ENCODE results near the gene TBC1D7. TPM values are rescaled to one million over a fixed set of nuclear protein-coding genes. Genes with fewer than 3 reads are reported as not detected.

TBC1D7 gene
- polyA plus RNA-seq, 1 of the 3 experiments (the other 2 are of a cell fraction) = 25.2 TPM

- H3K4me1 ChIP-seq (ENCODE audit: control insufficient read depth in 1 of 2, insufficient read depth in 2 of 2, low read depth in 1 of 2, low read length in 1 of 2) = no peaks in the 10 kb centered on the region; a peak in 1 of 4 replicates
- POLR2A ChIA-PET = no interaction called here
- 85% methylated on average over 3 of the region's 6 CpGs for WGBS (ENCODE audit: low lambda C conversion rate)
- CTCF ChIA-PET = no interaction called here
- H3K9ac ChIP-seq = no peak overlapping the region
- H3K4me2 ChIP-seq = no peak overlapping the region
- no peaks in the 10 kb centered on the region for H3K79me2 ChIP-seq (ENCODE audit: insufficient read depth)
- no peaks in the 10 kb centered on the region for H3K27me3 ChIP-seq (ENCODE audit: insufficient read depth)
- H3F3A ChIP-seq (replicated peaks; ENCODE audit: insufficient read depth) = no peaks in the 10 kb centered on the region
- H4K20me1 ChIP-seq (ENCODE audit: insufficient read depth) = no peaks in the 10 kb centered on the region
- no peak overlapping the region for H3K27ac ChIP-seq (ENCODE audit: low read depth in 2 of 2, low read length in 1 of 2)
- no peaks in the 10 kb centered on the region for H3K9me3 ChIP-seq
- no peak for TF ChIP-seq CTCF (IDR thresholded peaks at IDR 0.05)
- TF ChIP-seq RXRA (IDR thresholded peaks at IDR 0.05; ENCODE audit: borderline replicate concordance, low read depth) = no peak
- no peak for TF ChIP-seq EP300 (IDR thresholded peaks at IDR 0.05; ENCODE audit: borderline replicate concordance in 1 of 2, low read depth in 1 of 2, low read length in 1 of 2)
- no peak for TF ChIP-seq FOXJ3 (CRISPR knock-in tag; IDR thresholded peaks at IDR 0.05)
- no peak for TF ChIP-seq MEF2A (IDR thresholded peaks at IDR 0.05; ENCODE audit: borderline replicate concordance, low read depth)
- TF ChIP-seq GATA2 (CRISPR knock-in tag; IDR thresholded peaks at IDR 0.05) = no peak
- TF ChIP-seq FOSL2 (IDR thresholded peaks at IDR 0.05; ENCODE audit: borderline replicate concordance, low read depth) = no peak
- no peak for TF ChIP-seq GABPA (IDR thresholded peaks at IDR 0.05; ENCODE audit: low read depth)
- no peak for TF ChIP-seq TEAD4 (IDR thresholded peaks at IDR 0.05; ENCODE audit: borderline replicate concordance, insufficient read depth)
- no peak for TF ChIP-seq FOXM1 (IDR thresholded peaks at IDR 0.05; ENCODE audit: low read depth)
- TF ChIP-seq SMC3 (IDR thresholded peaks at IDR 0.05; ENCODE audit: low read depth, low read length) = no peak
- no peak for TF ChIP-seq NRF1 (IDR thresholded peaks at IDR 0.05; ENCODE audit: low read depth, low read length)
- TF ChIP-seq ELF1 (IDR thresholded peaks at IDR 0.05) = no peak
- no peak for TF ChIP-seq RAD21 (IDR thresholded peaks at IDR 0.05; ENCODE audit: low read length)
- TF ChIP-seq CHD2 (IDR thresholded peaks at IDR 0.05; ENCODE audit: low read length, partially characterized antibody) = no peak
- TF ChIP-seq USF1 (IDR thresholded peaks at IDR 0.05; ENCODE audit: borderline replicate concordance, low read depth) = no peak
- TF ChIP-seq IRF3 (IDR thresholded peaks at IDR 0.05; ENCODE audit: low read depth, low read length) = no peak
- TF ChIP-seq ZBTB33 (IDR thresholded peaks at IDR 0.05; ENCODE audit: borderline replicate concordance, low read depth) = no peak
- no peak for TF ChIP-seq PBX3 (IDR thresholded peaks at IDR 0.05)
- TF ChIP-seq MAX (IDR thresholded peaks at IDR 0.05; ENCODE audit: low read depth) = no peak
- no peak overlapping the region for H3K4me3 ChIP-seq (ENCODE audit: low read depth in 2 of 2, low read length in 1 of 2)
- no peaks in the 10 kb centered on the region for H3K9me2 ChIP-seq
- H2AFZ ChIP-seq (ENCODE audit: low read depth) = no peak overlapping the region
- DNase-seq = no peak
- peaks cover 0 to 3% of the 10 kb centered on the region in 2 experiments for H3K36me3 ChIP-seq (replicated peaks in 1 of 2; ENCODE audit: control insufficient read depth in 1 of 2, insufficient read depth in 2 of 2, low read length in 1 of 2)
Measured at GRCh38 chr6:13284646-13285045, 43.7 kb downstream of the TBC1D7 start.

Data from SK-N-SH (cell line).